T47D (cell line): ENCODE results near the gene TAC4.
A peak's percentile ranks its signal among the peaks of the same experiment; 100 is the strongest.

Source experiments
- DNase-seq, 2 experiments: peaks; one replicate each; pipeline versions ENCODE4 v3.0.0 to v3.0.0-alpha.2; 2011 to 2012; ENCODE audit warnings: low read depth in 1 of 2, low spot score in 1 of 2
- JUND ChIP-seq: IDR thresholded peaks from 2 replicates; pipeline ENCODE4 v1.6.1; 2012; ENCODE audit warnings: low read depth
- in situ Hi-C: cut with HindIII; loops from 2 replicates; pipeline ENCODE4 v1.10.0; 2016; ENCODE audit warnings: low sequenced_read_pairs, low pct_unique_long_range_greater_than_20kb

TAC4 gene

DNA sequence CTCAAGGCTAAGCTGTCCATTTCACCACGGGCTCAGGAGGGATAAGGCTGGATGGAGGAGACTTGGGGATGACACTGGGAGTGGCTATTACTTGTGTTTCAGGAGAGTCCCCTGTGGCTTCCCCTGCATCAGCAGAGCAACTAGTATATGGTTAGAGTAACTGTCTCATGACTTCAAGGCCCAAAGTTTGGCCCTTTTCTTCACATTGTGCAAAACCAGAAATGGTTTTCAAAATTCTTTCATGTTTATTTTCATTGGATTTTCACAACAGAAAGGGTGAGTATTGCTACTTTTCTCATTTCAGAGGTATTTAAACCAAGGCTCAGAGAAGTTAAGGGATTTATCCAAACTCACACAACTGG is 18.1 kb upstream of the TAC4 start:
- no peak for TF ChIP-seq JUND
- DNase-seq = no peak
- in situ Hi-C loops = no loop called here

DNA sequence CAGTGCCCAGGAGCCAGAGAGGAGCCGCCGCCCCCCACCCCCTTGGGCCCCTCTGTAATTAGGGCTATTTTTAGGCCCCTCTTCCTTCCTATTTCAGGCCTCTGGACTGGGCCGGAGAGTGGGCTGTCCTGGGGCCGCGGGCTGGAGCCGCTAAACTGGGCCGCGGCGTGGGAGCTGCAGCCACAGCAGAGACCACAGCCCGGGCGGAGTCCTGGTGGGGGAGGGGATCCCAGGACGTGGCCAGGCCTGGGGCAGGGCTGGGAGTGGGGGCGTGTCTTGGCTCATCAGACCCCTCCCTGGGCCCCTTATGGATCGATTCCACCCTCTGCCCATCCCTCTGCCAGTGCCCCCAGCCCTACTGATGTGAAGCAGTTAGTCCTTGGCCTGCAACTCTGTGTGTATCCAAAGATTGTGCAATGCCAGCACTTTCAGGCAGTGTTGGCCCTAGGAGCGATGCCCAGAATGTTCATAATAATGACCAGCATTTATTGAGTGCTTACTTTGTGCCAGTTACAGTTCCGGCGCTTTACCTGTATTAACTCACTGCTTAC is 15.0 kb upstream of the TAC4 start:
- no peak for DNase-seq
- in situ Hi-C loops = no loop called here
- TF ChIP-seq JUND = no peak

DNA sequence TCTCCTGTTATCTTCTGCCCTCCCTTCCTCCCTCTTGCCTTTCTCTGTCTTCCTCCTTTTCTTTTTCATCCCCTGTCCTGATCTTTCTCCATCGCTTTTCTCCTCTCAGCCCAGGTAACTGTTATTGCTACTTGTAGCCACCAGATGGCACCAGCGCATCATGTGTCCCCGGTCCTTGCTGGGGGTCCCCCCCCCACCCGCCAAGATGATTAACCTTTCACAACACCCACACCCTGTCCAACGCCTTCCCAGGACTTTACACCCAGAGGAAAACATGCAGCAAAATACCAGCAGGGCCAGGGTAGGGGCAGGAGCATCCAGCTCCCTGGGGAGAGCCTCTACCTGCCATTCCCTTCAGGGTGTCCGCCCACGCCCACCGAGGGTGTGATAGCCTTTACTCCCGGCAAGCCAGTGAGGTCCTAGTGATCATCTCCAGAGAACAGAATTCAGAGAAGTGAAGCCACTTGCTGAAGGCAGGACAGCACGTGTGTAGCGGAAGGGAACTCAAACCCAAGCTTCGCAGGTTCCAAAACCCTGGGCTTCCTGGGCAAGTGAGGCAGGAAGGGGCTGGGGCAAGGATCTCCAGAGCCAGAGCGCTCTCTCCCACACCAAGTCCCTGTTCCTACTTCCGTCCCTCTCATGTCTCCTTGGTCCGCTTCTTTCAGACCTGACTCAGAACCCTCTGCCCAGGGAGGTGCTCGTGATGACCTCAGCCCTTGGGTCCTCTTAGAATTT is 13.4 kb upstream of the TAC4 start:
- in situ Hi-C loops = no loop called here
- DNase-seq = peak; percentile 72 to 82
- no peak for TF ChIP-seq JUND

DNA sequence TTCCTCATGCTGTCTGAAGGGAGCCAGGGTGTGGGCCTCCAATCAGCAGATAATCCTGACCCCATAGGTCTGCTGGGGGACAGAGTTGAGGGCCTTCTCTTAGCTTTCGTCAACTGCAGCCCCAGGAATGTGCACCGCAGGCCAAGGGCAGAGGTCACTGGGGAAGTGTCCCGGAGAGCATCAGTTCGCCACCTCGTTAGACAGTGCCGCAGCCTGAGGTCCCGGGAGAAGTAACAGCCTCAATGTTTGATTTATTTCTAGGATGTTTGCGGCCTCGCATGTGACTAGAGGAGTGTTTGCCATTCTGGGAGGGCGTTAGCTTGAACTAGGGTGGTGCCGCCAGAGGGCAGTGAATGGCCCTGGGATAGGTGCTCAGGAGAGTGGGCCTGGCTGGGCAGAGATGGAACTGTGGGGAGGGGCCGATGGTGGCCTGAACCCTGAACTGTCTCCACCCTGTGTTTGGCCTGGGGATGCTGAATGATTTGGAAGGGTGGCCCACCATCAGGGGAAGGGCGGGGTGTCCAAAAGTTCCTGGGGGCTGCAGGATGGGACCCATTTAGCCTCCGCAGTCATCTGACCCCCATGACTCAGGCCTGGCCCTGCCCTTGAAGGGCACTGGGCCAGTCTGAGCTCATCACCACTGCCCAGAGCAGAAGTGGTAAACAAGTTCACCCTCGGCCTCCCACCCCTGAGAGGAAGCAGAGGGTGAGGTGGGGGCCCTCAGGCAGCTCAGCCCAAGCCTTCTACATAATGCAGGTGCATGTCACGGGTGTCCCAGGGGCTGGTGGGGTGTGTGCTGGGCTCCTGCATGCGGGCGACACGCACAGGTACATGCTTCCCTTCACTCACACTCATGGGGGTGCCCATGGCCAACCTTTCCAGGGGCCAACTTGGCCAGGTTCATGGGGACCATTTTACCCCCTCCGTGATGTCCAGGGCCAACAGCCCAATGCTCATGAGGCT is 12.4 kb upstream of the TAC4 start:
- peak in 1 of 2 experiments; percentile 65 for DNase-seq
- in situ Hi-C loops = no loop called here
- TF ChIP-seq JUND = no peak

DNA sequence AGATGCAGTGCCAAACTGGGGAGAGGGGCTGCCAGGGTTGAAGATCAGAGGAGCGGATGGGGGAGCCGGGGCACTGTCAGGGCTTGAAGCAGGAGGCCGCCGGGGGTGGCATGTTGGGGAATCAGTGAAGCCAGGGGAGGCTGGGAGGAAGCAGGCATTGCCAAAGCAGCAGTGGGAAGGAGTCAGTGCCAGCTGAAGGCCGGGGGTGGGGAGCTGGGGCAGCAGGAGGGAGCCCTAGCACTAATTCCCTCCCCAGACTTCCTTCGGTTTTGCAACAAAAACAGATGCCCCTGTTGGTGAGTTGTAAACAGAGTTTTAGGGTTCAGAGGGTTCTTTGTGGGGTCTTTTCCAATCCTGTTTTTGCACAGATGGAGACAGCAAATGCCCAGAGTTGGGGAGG is 10.9 kb upstream of the TAC4 start:
- TF ChIP-seq JUND = no peak
- no peak for DNase-seq
- in situ Hi-C loops = no loop called here

DNA sequence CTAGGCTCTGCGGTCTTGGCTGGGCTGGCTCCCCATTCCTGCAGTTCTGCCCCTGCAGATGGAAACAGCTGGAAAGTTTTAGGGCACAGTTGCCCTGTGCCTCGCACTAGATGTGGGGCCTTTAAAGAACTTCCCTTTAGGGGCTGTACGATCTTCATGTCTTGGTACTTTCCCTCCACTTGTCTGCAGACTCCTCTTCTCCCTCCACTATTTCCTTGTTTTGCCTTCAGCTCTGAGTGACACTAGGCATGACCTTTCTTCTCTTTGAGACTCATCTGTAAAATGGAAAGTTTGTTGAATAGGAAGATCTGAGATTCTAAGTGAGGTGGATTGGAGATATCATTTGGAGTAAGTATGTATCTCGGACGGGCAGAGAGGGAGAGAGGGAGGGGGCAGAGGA is 6.3 kb upstream of the TAC4 start:
- in situ Hi-C loops = no loop called here
- no peak for DNase-seq
- no peak for TF ChIP-seq JUND

DNA sequence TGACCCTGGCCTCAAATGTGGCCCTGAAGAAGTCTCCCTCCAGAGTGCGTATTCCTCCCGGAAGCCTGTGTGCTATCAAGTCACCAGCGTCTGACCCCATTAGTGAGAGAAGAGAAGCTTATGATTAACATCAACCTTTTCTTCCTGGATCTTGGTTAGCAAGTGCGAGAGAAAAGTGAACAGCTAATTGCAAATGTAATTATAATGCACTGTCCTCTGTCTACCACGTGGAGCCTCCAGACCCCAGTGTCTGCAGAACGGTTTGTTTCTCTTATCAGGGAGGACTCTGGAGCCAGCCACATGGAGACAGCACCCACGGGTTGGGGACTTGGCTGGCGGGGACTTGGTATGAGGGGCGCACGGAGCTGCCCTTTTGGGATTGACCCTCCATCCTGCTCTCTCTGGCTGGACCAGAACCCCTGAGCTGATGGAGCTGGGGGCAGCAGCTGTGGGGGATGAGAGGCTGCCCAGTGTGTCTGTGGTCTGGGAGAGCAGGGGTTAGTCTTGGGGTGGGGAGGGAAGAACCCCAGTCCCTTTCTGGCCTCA is 5.7 kb upstream of the TAC4 start:
- no peak for TF ChIP-seq JUND
- in situ Hi-C loops = no loop called here
- no peak for DNase-seq

DNA sequence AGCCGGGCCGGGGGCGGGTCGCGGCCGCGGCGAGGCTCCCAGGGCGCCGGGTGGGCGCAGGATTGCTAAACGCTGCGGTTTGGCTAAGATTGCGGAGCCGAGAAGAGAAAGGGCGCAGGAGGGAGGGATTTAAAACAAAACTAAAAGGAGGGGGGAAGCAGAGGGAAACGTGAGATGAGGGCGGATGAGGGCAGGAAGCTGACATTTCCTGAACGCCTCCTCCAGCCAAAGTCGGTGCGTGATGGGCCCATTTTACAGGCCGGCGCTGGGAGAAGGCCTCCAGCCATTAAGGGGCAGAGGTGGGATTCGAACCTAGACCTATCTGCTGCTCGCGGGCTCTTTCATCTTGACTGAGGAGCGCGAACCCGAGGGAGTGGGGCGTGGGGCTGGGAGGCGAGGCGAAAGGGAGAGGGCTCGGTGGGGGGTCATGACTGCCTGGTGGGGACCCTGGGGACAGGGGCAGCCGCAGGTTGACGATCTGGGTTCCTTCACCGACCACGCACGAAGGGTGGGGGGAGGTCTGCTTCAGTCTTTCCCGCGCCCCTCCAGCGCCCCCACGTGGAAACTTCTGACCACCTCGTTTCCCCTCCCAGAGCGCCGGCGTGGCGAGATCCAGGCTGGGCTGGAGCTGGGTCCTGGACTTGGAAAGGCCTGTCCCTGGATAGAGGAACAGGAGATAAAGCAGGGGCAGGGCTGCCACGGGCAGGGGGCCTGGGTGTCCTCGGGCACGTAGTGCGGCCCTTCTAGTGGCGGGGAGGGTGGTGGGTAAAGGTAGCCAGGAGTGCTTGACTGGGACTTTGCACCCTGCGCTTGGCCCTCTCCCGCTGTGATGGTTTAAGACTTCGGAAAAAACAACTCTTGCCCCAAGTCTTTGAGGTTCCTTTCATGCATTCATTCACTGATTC is 3.8 kb upstream of the TAC4 start:
- no peak for TF ChIP-seq JUND
- DNase-seq = no peak
- in situ Hi-C loops = no loop called here

DNA sequence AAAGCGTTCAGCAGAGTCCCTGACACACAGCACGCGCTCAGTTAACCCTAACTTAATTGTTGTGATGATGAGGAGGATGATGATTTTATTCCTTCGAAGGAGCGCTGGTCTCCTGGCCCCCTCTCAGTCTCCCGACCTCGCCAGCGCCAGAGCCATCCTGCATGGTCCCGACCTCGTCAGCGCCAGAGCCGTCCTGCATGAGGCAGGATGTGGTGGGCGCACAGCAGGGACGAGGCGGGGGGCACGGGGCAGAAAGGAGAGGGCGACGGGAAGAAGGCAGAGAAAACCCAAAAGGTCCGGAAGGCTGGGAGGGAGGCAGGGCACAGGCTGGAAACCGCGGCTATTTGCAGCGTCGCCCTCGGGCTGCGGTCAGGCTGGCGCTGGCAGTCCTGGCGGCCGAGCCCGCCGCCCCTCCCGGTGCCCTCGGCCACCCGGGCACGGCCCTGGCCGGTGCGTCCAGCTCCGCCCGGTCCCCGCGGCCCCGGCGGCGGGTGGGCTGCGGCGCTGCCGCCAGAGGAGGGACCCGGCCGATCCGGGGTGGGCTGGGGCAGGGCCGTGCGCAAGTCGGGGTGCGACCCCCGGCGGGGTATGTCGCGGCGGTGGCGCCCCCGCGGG is 3.0 kb upstream of the TAC4 start:
- in situ Hi-C loops = no loop called here
- no peak for DNase-seq
- no peak for TF ChIP-seq JUND

DNA sequence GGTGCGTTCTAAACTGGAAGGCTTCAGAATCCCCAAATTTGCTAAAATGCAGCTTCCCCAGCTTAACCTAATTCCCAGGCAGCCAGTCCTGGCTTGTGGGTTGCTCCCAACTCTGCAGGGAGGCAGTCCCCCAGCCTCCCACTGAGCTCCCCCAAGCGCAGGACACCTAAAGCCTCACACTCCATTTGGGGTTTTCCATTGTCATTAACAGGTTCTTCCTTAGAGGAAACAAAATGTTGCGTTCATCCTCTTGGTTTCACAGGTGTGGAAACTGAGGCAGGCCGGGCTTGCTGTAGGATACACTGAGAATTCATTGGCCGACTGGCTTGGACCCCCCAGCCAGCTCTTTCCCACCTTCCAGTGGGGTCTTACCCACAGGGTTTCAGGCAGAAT is 2.3 kb upstream of the TAC4 start:
- in situ Hi-C loops = no loop called here
- no peak for TF ChIP-seq JUND
- no peak for DNase-seq

DNA sequence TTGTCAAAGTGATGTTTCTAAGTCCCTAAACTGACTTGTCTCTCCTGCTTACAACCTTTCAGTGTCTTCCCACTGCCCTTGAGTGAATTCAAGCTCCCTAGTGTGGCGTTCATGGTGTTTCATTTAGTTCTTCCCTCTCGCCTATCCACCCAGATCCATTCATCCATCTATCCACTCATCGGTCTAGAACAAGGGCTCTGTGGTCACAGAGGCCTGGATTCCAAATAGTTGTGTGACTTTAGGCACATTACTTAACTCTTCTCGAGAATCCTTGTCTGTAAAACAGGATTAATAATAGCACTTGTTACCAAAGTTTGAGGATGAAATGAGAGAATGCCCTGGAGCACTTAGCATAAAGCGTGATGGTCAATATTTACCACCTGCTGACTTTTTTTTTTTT is 870 bp upstream of the TAC4 start:
- no peak for TF ChIP-seq JUND
- DNase-seq = no peak
- in situ Hi-C loops = no loop called here
